Effector memory CD8-positive, alpha-beta T cell (primary cell): ENCODE results near the gene FUOM.

Experiments
- ATAC-seq: fragments of 150-1000 bp; cut with Tn5 transposase; replicated peaks from 2 replicates; pipeline ENCODE4 v1.10.0; 2021; ENCODE audit warnings: mild to moderate bottlenecking, moderate library complexity
- DNase-seq, 3 experiments: peaks; one replicate each; pipeline ENCODE4 v3.0.0; 2021
- H3K27ac Mint-ChIP-seq, 2 donors: one replicate each; pipeline ENCODE4 v1.8.0; 2022; ENCODE audit warnings: mild to moderate bottlenecking in 2 of 2, mixed read lengths in 2 of 2, moderate library complexity in 2 of 2
- H3K27me3 Mint-ChIP-seq, 2 donors: one replicate each; pipeline ENCODE4 v1.8.0; 2022; ENCODE audit warnings: mixed read lengths in 2 of 2
- H3K36me3 Mint-ChIP-seq: one replicate; pipeline ENCODE4 v1.8.0; 2022; ENCODE audit warnings: mild to moderate bottlenecking, moderate library complexity, mixed read lengths; ENCODE audit not compliant: insufficient read depth
- H3K4me1 Mint-ChIP-seq, 2 donors: one replicate each; pipeline ENCODE4 v1.8.0; 2022; ENCODE audit warnings: low read depth in 2 of 2, mixed read lengths in 2 of 2
- H3K4me3 Mint-ChIP-seq, 2 donors: one replicate each; pipeline ENCODE4 v1.8.0; 2022; ENCODE audit warnings: mild to moderate bottlenecking in 2 of 2, mixed read lengths in 2 of 2, moderate library complexity in 2 of 2
- H3K9me3 Mint-ChIP-seq, 2 donors: one replicate each; pipeline ENCODE4 v1.8.0; 2022; ENCODE audit warnings: mixed read lengths in 2 of 2
- total RNA-seq, 9 experiments: gene quantifications; one replicate each; lab custom pipeline; 2026; lab: John Stamatoyannopoulos, UW

Gene FUOM
- total RNA-seq: 2.0 to 22.3 (median 14.0) reads per million in 9 experiments

GRCh38 chr10:133357285-133358161, at the start of gene FUOM:
Gene FUOM (minus strand): TSS chr10:133358019. CDS start chr10:133358007, 12 bp downstream.
- H3K4me1 Mint-ChIP-seq: peaks cover 7 to 16% of the 10 kb centered on the region in 2 donors
- no peaks in the 10 kb centered on the region for H3K36me3 Mint-ChIP-seq
- H3K4me3 Mint-ChIP-seq: peak within 1 kb of the TSS; percentile 69 to 71
- H3K27ac Mint-ChIP-seq: no peak within 1 kb of the TSS
- no peaks in the 10 kb centered on the region for H3K27me3 Mint-ChIP-seq
- H3K9me3 Mint-ChIP-seq: no peaks in the 10 kb centered on the region
- ATAC-seq (peak; percentile 92), DNase-seq (peak; percentile 63 to 65 (median 65))

- Mint-ChIP-seq H3K4me3 (no peak overlapping the region), H3K27ac (peak overlapping the region in 1 of 2 donors; percentile 20), H3K36me3 (peaks cover 51% of the 10 kb centered on the region), H3K27me3 (no peaks in the 10 kb centered on the region), H3K4me1 (peaks cover 31 to 42% of the 10 kb centered on the region in 2 donors), H3K9me3 (peaks cover 0 to 1% of the 10 kb centered on the region in 2 donors)
- DNase-seq (no peak), ATAC-seq (no peak)
Observed at GRCh38 chr10:133405844-133406527, 48.2 kb upstream of the FUOM start.

- H3K4me3 Mint-ChIP-seq: no peak overlapping the region
- peak overlapping the region in 1 of 2 donors; percentile 20 for H3K27ac Mint-ChIP-seq
- peaks cover 0 to under 1% of the 10 kb centered on the region in 2 donors for H3K9me3 Mint-ChIP-seq
- DNase-seq: no peak
- H3K27me3 Mint-ChIP-seq: no peaks in the 10 kb centered on the region
- no peak for ATAC-seq
- peaks cover 44% of the 10 kb centered on the region for H3K36me3 Mint-ChIP-seq
- H3K4me1 Mint-ChIP-seq: peaks cover 33 to 49% of the 10 kb centered on the region in 2 donors
Observed at GRCh38 chr10:133405272-133405671, 47.5 kb upstream of the FUOM start.

GRCh38 chr10:133403784-133404183, 46.0 kb upstream of the FUOM start:
- ATAC-seq (no peak), DNase-seq (no peak)
- Mint-ChIP-seq H3K36me3 (peaks cover 44% of the 10 kb centered on the region), H3K4me3 (no peak overlapping the region), H3K27ac (peak overlapping the region; percentile 19 to 38), H3K9me3 (no peaks in the 10 kb centered on the region), H3K27me3 (no peaks in the 10 kb centered on the region), H3K4me1 (peaks cover 31 to 39% of the 10 kb centered on the region in 2 donors)

- peak overlapping the region; percentile 19 to 38 for H3K27ac Mint-ChIP-seq
- no peak for DNase-seq
- peaks cover 46% of the 10 kb centered on the region for H3K36me3 Mint-ChIP-seq
- no peak for ATAC-seq
- no peaks in the 10 kb centered on the region for H3K27me3 Mint-ChIP-seq
- no peak overlapping the region for H3K4me3 Mint-ChIP-seq
- H3K4me1 Mint-ChIP-seq: peaks cover 29 to 38% of the 10 kb centered on the region in 2 donors
- H3K9me3 Mint-ChIP-seq: no peaks in the 10 kb centered on the region
Observed at GRCh38 chr10:133403359-133403758, 45.5 kb upstream of the FUOM start.

- peaks cover 52% of the 10 kb centered on the region for H3K36me3 Mint-ChIP-seq
- peak overlapping the region; percentile 36 to 84 for H3K27ac Mint-ChIP-seq
- no peak for DNase-seq
- peaks cover 29 to 33% of the 10 kb centered on the region in 2 donors for H3K4me1 Mint-ChIP-seq
- ATAC-seq: no peak
- H3K27me3 Mint-ChIP-seq: no peaks in the 10 kb centered on the region
- H3K9me3 Mint-ChIP-seq: no peaks in the 10 kb centered on the region
- no peak overlapping the region for H3K4me3 Mint-ChIP-seq
Observed at GRCh38 chr10:133401981-133402725, 44.3 kb upstream of the FUOM start.

GRCh38 chr10:133401500-133401899, 43.7 kb upstream of the FUOM start:
- no peak for DNase-seq
- Mint-ChIP-seq H3K27ac (peak overlapping the region; percentile 36 to 84), H3K9me3 (no peaks in the 10 kb centered on the region), H3K4me1 (peaks cover 29 to 37% of the 10 kb centered on the region in 2 donors), H3K27me3 (no peaks in the 10 kb centered on the region), H3K4me3 (peak overlapping the region in 1 of 2 donors; percentile 3), H3K36me3 (peaks cover 50% of the 10 kb centered on the region)
- no peak for ATAC-seq

GRCh38 chr10:133400624-133401424, 43.0 kb upstream of the FUOM start:
- ATAC-seq (peak; percentile 56), DNase-seq (no peak)
- H3K9me3 Mint-ChIP-seq: no peaks in the 10 kb centered on the region
- peaks cover 25 to 33% of the 10 kb centered on the region in 2 donors for H3K4me1 Mint-ChIP-seq
- H3K27ac Mint-ChIP-seq: peak overlapping the region; percentile 36 to 84
- H3K27me3 Mint-ChIP-seq: no peaks in the 10 kb centered on the region
- H3K4me3 Mint-ChIP-seq: peak overlapping the region in 1 of 2 donors; percentile 3
- peaks cover 50% of the 10 kb centered on the region for H3K36me3 Mint-ChIP-seq

- Mint-ChIP-seq H3K4me1 (peaks cover 28% of the 10 kb centered on the region in 2 donors), H3K36me3 (peaks cover 54% of the 10 kb centered on the region)
Observed at GRCh38 chr10:133399123-133399601, 41.3 kb upstream of the FUOM start.

GRCh38 chr10:133397938-133398337, 40.1 kb upstream of the FUOM start:
- H3K36me3 Mint-ChIP-seq: peaks cover 49% of the 10 kb centered on the region
- DNase-seq: no peak
- ATAC-seq: no peak
- peaks cover 25 to 28% of the 10 kb centered on the region in 2 donors for H3K4me1 Mint-ChIP-seq
- no peak overlapping the region for H3K4me3 Mint-ChIP-seq
- H3K9me3 Mint-ChIP-seq: no peaks in the 10 kb centered on the region
- no peaks in the 10 kb centered on the region for H3K27me3 Mint-ChIP-seq
- H3K27ac Mint-ChIP-seq: peak overlapping the region; percentile 25 to 74

More at GRCh38 chr10:133399123-133399601, 41.3 kb upstream of the FUOM start:
- DNase-seq (no peak), ATAC-seq (no peak)
- Mint-ChIP-seq H3K9me3 (no peaks in the 10 kb centered on the region), H3K27ac (no peak overlapping the region), H3K4me3 (no peak overlapping the region), H3K27me3 (no peaks in the 10 kb centered on the region)

GRCh38 chr10:133396035-133396624, 38.3 kb upstream of the FUOM start:
- no peak for DNase-seq
- Mint-ChIP-seq H3K4me1 (peaks cover 29 to 32% of the 10 kb centered on the region in 2 donors), H3K9me3 (no peaks in the 10 kb centered on the region)

GRCh38 chr10:133394801-133395221, 37.0 kb upstream of the FUOM start:
- H3K27me3 Mint-ChIP-seq: no peaks in the 10 kb centered on the region
- H3K9me3 Mint-ChIP-seq: no peaks in the 10 kb centered on the region
- no peak for DNase-seq
- H3K36me3 Mint-ChIP-seq: peaks cover 50% of the 10 kb centered on the region
- peaks cover 34 to 36% of the 10 kb centered on the region in 2 donors for H3K4me1 Mint-ChIP-seq
- ATAC-seq: no peak
- H3K4me3 Mint-ChIP-seq: peak overlapping the region; percentile 89 to 92
- peak overlapping the region; percentile 66 to 81 for H3K27ac Mint-ChIP-seq

More at GRCh38 chr10:133396035-133396624, 38.3 kb upstream of the FUOM start:
- Mint-ChIP-seq H3K27ac (no peak overlapping the region), H3K27me3 (no peaks in the 10 kb centered on the region), H3K36me3 (peaks cover 48% of the 10 kb centered on the region), H3K4me3 (peak overlapping the region in 1 of 2 donors; percentile 92)
- ATAC-seq: no peak
